ENCODE measurements around the gene CALML5.

DNA sequence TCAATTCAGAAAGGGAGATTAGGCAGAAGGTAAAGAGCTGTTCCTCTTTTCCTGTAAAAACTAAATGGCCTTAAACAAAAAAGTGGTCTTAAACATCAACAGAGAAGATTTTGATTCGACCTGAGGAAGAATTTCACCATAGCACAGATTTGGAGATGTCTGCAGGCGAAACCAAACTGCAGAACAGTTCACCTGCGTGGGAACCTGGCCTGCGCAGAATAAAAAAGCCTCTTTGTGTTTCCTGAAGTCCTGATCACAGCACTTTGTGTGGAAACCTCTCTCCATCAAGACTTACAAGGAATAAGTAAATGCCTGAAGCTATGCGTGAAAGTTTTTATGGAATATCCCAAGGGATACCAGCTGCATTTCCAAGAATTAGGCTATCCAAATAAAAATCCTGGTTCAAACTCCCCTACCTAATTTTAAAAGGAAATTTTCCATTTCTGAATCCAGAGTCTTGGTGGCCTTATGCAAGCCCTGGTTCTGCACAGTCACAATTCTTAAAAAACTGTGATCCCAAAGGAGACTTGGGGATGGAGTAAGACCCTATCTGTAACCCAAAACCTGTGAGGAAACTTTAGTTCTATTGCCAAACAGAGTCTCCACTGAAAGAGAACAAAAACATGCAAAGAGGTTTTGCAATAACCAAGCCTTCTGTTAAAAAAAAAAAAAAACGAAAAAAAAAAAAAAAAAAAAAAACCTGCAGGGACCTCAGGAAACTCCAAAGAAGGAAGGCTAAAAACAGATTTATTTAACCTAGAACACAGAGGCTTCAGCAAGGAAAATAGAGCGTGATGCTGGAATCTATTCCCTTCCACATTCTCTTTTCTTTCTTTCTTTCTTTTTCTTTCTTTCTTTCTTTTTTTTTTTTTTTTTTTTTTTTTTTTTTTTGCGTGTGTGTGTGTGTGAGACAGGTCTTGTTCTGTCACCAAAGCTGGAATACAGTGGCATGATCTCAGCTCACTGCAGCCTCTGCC, 35.8 kb upstream of the CALML5 start:
- TF ChIP-seq, protein P1, sequence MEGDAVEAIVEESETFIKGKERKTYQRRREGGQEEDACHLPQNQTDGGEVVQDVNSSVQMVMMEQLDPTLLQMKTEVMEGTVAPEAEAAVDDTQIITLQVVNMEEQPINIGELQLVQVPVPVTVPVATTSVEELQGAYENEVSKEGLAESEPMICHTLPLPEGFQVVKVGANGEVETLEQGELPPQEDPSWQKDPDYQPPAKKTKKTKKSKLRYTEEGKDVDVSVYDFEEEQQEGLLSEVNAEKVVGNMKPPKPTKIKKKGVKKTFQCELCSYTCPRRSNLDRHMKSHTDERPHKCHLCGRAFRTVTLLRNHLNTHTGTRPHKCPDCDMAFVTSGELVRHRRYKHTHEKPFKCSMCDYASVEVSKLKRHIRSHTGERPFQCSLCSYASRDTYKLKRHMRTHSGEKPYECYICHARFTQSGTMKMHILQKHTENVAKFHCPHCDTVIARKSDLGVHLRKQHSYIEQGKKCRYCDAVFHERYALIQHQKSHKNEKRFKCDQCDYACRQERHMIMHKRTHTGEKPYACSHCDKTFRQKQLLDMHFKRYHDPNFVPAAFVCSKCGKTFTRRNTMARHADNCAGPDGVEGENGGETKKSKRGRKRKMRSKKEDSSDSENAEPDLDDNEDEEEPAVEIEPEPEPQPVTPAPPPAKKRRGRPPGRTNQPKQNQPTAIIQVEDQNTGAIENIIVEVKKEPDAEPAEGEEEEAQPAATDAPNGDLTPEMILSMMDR (IDR thresholded peaks at IDR 0.05; ENCODE audit: insufficient read depth, low read length, poor library complexity, severe bottlenecking) = no peak
- no peak for TF ChIP-seq EZH2phosphoT487 (conservative IDR thresholded peaks at IDR 0.05; ENCODE audit: low read length)
